22Rv1 (cell line): ENCODE measurements around the gene ADGRG6.

ENCODE experiments used
- CTCF ChIP-seq: fragments of 450-650 bp; IDR thresholded peaks from 2 replicates; pipeline ENCODE4 v1.5.1; 2017; ENCODE audit warnings: mild to moderate bottlenecking
- ZFX ChIP-seq: fragments of 450-650 bp; IDR thresholded peaks from 2 replicates; pipeline ENCODE4 v1.6.1; 2017; ENCODE audit warnings: antibody characterized with exemption, borderline replicate concordance

- no peak for TF ChIP-seq CTCF
- no peak for TF ChIP-seq ZFX
Measured at GRCh38 chr6:142469220-142469619, 167.4 kb downstream of the ADGRG6 start.
